ENCODE measurements around the gene SF3B4. TPM values are rescaled to one million over a fixed set of nuclear protein-coding genes. Genes with fewer than 3 reads are reported as not detected.

The SF3B4 gene
- total RNA-seq, 4 donors from 2014 or later, result 14.9 to 21.6 (median 18.3) TPM

DNA sequence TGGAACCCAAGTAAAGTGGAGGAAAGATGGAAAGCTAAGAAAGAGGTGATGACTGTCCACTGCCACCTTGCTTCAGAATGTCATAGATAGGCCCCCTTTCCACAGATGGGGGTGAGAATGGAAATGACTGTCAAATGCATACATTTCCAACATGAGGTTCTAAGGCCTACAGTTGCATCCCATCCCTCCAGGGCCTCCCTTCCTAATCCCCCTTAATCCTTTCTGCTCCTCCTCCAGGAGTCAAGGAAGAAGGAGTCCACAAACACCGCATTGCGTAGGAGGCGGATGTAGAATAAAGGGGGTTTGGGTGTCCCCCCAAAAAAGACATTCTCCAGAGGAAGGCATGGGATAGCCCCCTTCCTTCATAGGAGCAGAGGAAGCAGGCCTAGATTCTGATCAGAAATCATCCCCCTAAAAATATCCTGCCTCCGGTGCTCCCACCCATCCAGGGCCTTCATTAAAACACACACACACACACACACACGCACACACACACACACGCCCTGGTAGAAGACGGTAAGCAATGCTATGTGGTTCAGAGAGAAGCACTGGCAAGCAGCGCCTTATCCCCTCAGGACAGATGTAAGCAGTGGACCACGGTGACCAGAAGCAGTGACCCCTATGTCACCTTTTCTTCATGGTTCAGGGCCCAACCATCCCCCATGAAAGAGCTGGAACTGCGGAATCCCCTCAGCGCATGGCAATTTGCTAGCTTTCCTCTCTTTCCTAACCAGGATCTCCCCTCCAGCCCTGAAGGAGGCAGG, 12.0 kb downstream of the SF3B4 start:
- no peak for DNase-seq (ENCODE audit: low spot score in 2 of 2)
- WGBS, 2 donors, result 75 to 88% methylated on average over 11 of the region's 11 CpGs
- no peak overlapping the region for H3K4me3 ChIP-seq (ENCODE audit: low read depth, poor library complexity, severe bottlenecking)
- intact Hi-C loops (cut with DNase I; ENCODE audit: low total_unique reads), result no loop called here
- TF ChIP-seq, protein P1, sequence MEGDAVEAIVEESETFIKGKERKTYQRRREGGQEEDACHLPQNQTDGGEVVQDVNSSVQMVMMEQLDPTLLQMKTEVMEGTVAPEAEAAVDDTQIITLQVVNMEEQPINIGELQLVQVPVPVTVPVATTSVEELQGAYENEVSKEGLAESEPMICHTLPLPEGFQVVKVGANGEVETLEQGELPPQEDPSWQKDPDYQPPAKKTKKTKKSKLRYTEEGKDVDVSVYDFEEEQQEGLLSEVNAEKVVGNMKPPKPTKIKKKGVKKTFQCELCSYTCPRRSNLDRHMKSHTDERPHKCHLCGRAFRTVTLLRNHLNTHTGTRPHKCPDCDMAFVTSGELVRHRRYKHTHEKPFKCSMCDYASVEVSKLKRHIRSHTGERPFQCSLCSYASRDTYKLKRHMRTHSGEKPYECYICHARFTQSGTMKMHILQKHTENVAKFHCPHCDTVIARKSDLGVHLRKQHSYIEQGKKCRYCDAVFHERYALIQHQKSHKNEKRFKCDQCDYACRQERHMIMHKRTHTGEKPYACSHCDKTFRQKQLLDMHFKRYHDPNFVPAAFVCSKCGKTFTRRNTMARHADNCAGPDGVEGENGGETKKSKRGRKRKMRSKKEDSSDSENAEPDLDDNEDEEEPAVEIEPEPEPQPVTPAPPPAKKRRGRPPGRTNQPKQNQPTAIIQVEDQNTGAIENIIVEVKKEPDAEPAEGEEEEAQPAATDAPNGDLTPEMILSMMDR (IDR thresholded peaks at IDR 0.05), result no peak
- no peak for TF ChIP-seq POLR2A (IDR thresholded peaks at IDR 0.05)

DNA sequence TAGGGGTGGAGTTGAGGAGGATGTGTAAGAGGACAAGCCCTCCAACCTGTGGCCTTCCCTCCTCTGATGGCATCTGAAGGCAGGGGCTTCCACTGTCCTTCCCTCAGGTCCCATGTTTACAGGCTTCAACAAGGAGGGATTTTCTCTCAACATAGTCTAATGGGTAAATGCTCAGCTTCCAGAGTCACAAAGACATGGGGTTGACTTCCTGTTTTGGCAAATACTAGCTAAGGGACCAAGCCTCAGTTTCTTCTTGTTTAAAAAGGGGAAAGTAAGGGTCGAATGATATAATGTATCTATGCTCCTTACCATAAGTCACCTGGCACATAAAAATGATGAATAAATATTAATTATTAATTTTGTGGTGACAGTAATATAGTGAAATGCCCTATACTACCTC, 13.1 kb downstream of the SF3B4 start:
- intact Hi-C loops (cut with DNase I; ENCODE audit: low total_unique reads), result no loop called here
- no peak for DNase-seq (ENCODE audit: low spot score in 2 of 2)
- H3K4me3 ChIP-seq (ENCODE audit: low read depth, poor library complexity, severe bottlenecking), result no peak overlapping the region
- 78 to 84% methylated on average over 1 of the region's 1 CpG for WGBS, 2 donors
- TF ChIP-seq, protein P1 (IDR thresholded peaks at IDR 0.05), result no peak
- no peak for TF ChIP-seq POLR2A (IDR thresholded peaks at IDR 0.05)

DNA sequence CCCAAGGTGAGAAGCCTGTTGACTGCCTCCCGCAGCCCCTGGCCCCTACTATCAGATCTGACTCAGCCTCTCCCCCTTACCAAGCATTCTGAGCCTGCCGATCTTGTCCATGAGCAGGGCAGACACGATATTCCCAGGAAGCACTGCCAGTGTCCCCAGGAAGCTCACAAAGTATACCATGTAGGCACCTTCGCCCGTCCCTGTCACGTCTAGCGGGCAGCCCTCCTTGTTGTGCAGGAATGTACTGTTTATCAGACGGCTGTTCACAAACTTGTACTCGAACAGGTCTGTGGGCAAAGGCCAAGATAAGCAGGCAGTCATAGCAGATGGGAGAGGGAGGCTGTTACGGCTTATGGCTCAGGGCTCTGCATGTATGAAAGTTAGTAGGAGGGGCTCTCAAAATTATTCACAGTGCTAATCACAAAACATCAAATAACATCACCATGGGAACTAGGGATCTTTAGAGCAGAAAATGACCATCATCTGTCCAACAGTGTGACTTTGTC, 21.0 kb downstream of the SF3B4 start:
- H3K4me3 ChIP-seq (ENCODE audit: low read depth, poor library complexity, severe bottlenecking), result no peak overlapping the region
- TF ChIP-seq, protein P1 (IDR thresholded peaks at IDR 0.05), result no peak
- no peak for TF ChIP-seq POLR2A (IDR thresholded peaks at IDR 0.05)
- no peak for DNase-seq (ENCODE audit: low spot score in 2 of 2)
- 86 to 87% methylated on average over 10 of the region's 10 CpGs for WGBS, 2 donors
- intact Hi-C loops (cut with DNase I; ENCODE audit: low total_unique reads), result no loop called here

- intact Hi-C loops (cut with DNase I; ENCODE audit: low total_unique reads), result no loop called here
- TF ChIP-seq POLR2A (IDR thresholded peaks at IDR 0.05), result no peak
- TF ChIP-seq, protein P1 (IDR thresholded peaks at IDR 0.05), result no peak
- no peak for DNase-seq (ENCODE audit: low spot score in 2 of 2)
- H3K4me3 ChIP-seq (ENCODE audit: low read depth, poor library complexity, severe bottlenecking), result no peak overlapping the region
- 76 to 83% methylated on average over 5 of the region's 5 CpGs for WGBS, 2 donors
Measured at GRCh38 chr1:149903836-149904491, 23.6 kb downstream of the SF3B4 start.

GRCh38 chr1:149899460-149900284, 27.9 kb downstream of the SF3B4 start, which contains the start of gene BOLA1:
Gene BOLA1 (plus strand): TSS chr1:149899568. CDS start chr1:149900060, 492 bp downstream.
- DNase-seq (ENCODE audit: low spot score in 2 of 2), result peak; percentile 94 to 98
- intact Hi-C loops (cut with DNase I; ENCODE audit: low total_unique reads), result no loop called here
- TF ChIP-seq POLR2A (IDR thresholded peaks at IDR 0.05), result no peak

More at GRCh38 chr1:149899460-149900284, 27.9 kb downstream of the SF3B4 start, which contains the start of gene BOLA1:
- WGBS, 2 donors, result 0 to 7% methylated on average over 29 to 65 of the region's 65 CpGs
- H3K4me3 ChIP-seq (ENCODE audit: low read depth, poor library complexity, severe bottlenecking), result peak within 1 kb of the TSS; percentile 31

Measured in lower leg skin (tissue), 4 donors.